ENCODE measurements around the gene HNRNPUL1. TPM values are rescaled to one million over a fixed set of nuclear protein-coding genes. Genes with fewer than 3 reads are reported as not detected.

Gene HNRNPUL1
- total RNA-seq, 1 experiment from 2014 or later: 201 TPM

- no peak for TF ChIP-seq CTCF (IDR thresholded peaks at IDR 0.05 in 2 of 3, conservative IDR thresholded peaks at IDR 0.05 in 1 of 3; ENCODE audit: borderline replicate concordance in 1 of 3, insufficient read depth in 1 of 3, low read depth in 2 of 3, low read length in 2 of 3)
- TF ChIP-seq POLR2AphosphoS5 (IDR thresholded peaks at IDR 0.05; ENCODE audit: low read depth, low read length): peak; percentile 91
- TF ChIP-seq MAX (IDR thresholded peaks at IDR 0.05): peak; percentile 83
- TF ChIP-seq SRF (IDR thresholded peaks at IDR 0.05; ENCODE audit: low read depth): peak; percentile 67; the same call in 1 of the 2 replicates
Observed at GRCh38 chr19:41310033-41310831, 46.1 kb downstream of the HNRNPUL1 start, which contains the start of gene CCDC97 (continued).

- Histone ChIP-seq H3K4me2 (ENCODE audit: low read length) (peak overlapping the region; percentile 95), H3K79me2 (ENCODE audit: insufficient read depth, low read length) (peaks cover 33% of the 10 kb centered on the region), H3K9me3 (ENCODE audit: control insufficient read depth in 1 of 2, insufficient read depth in 1 of 2, low read depth in 1 of 2, low read length in 2 of 2) (no peaks in the 10 kb centered on the region), H3K4me1 (ENCODE audit: control insufficient read depth in 1 of 2, insufficient read depth in 2 of 2, low read length in 2 of 2) (peaks cover 12 to 25% of the 10 kb centered on the region in 2 experiments), H3K9me2 (ENCODE audit: insufficient read depth) (no peaks in the 10 kb centered on the region), H3K9ac (ENCODE audit: low read length) (peak overlapping the region; percentile 84), H3K27ac (ENCODE audit: low read depth, low read length) (peak overlapping the region; percentile 88; the same call in 1 of the 2 replicates), H3K4me3 (replicated peaks in 1 of 2; ENCODE audit: low read depth in 1 of 2, low read length in 2 of 2) (peak overlapping the region; percentile 79 to 92), H3K36me3 (ENCODE audit: control insufficient read depth in 1 of 2, insufficient read depth in 2 of 2, low read length in 2 of 2) (peaks cover 9 to 30% of the 10 kb centered on the region in 2 experiments; a peak in 2 of 4 replicates), H3K27me3 (ENCODE audit: insufficient read depth, low read length) (no peaks in the 10 kb centered on the region), H2AFZ (ENCODE audit: low read depth, low read length, poor library complexity, severe bottlenecking) (no peak overlapping the region), H4K20me1 (ENCODE audit: insufficient read depth) (peaks cover 4% of the 10 kb centered on the region; the same call in 1 of the 2 replicates)
- no TSS peak for BruUV-seq (replicated peaks)
- CTCF ChIA-PET: no interaction called here
- DNase-seq (ENCODE audit: low read depth, low spot score) (no peak), ATAC-seq (no peak)
- POLR2A ChIA-PET: no interaction called here
- RAD21 ChIA-PET (ENCODE audit: low non-redundant PET in 1 of 2, low total read pairs in 2 of 2, uncharacterized antibody in 2 of 2, unreplicated experiment in 2 of 2): no interaction called here
- intact Hi-C loops (cut with micrococcal nuclease): loop anchor here (2.0 kb wide), 1 partner anchor 40 kb away; no protein-coding TSS in a partner anchor
- no peak for TF ChIP-seq REST (IDR thresholded peaks at IDR 0.05; ENCODE audit: low read depth)
- TF ChIP-seq JUND (IDR thresholded peaks at IDR 0.05): no peak
- TF ChIP-seq MAX (IDR thresholded peaks at IDR 0.05): no peak
- TF ChIP-seq SIN3A (IDR thresholded peaks at IDR 0.05; ENCODE audit: low read depth): no peak
- TF ChIP-seq SRF (IDR thresholded peaks at IDR 0.05; ENCODE audit: low read depth): no peak
- no peak for TF ChIP-seq TCF7L2 (IDR thresholded peaks at IDR 0.05; ENCODE audit: borderline replicate concordance, extremely low read depth, insufficient read depth, insufficient read length)
- TF ChIP-seq SP1 (IDR thresholded peaks at IDR 0.05; ENCODE audit: low read depth): no peak
- TF ChIP-seq EGR1 (IDR thresholded peaks at IDR 0.05; ENCODE audit: low read depth): no peak
- no peak for TF ChIP-seq CTCF (IDR thresholded peaks at IDR 0.05 in 2 of 3, conservative IDR thresholded peaks at IDR 0.05 in 1 of 3; ENCODE audit: borderline replicate concordance in 1 of 3, insufficient read depth in 1 of 3, low read depth in 2 of 3, low read length in 2 of 3)
- no peak for TF ChIP-seq FOSL1 (IDR thresholded peaks at IDR 0.05; ENCODE audit: low read depth)
- no peak for TF ChIP-seq EZH2 (IDR thresholded peaks at IDR 0.05)
- no peak for TF ChIP-seq ZFX (IDR thresholded peaks at IDR 0.05)
- TF ChIP-seq POLR2A (IDR thresholded peaks at IDR 0.05; ENCODE audit: borderline replicate concordance, extremely low read depth, insufficient read depth, insufficient read length): no peak
- TF ChIP-seq ZNF274 (IDR thresholded peaks at IDR 0.05; ENCODE audit: low read depth, low read length): no peak
- TF ChIP-seq RAD21 (IDR thresholded peaks at IDR 0.05; ENCODE audit: low read depth): no peak
Observed at GRCh38 chr19:41311072-41311471, 46.9 kb downstream of the HNRNPUL1 start.

Data from HCT116 (cell line).